GM13977 (cell line): Measurements from ENCODE around the gene ZNF76.

Experiments used
- DNase-seq: peaks from one replicate; pipeline ENCODE4 v3.0.0; 2012; ENCODE audit warnings: low spot score
- CTCF ChIP-seq: IDR thresholded peaks from 2 replicates; pipeline ENCODE4 v1.5.1; 2012; ENCODE audit warnings: mild to moderate bottlenecking, control low read depth; ENCODE audit not compliant: insufficient read depth; ENCODE audit errors: extremely low read depth, missing control alignments
- in situ Hi-C: fragments of 300-500 bp; cut with MboI; formaldehyde crosslinking; loops from one replicate; pipeline ENCODE4 v1.12.0; 2022; ENCODE audit warnings: low sequenced_read_pairs, low pct_unique_long_range_greater_than_20kb, mixed read lengths, inconsistent platforms; ENCODE audit not compliant: unreplicated experiment

Gene ZNF76

GRCh38 chr6:35310265-35310831 is 50.8 kb downstream of the ZNF76 start:
- no peak for DNase-seq
- TF ChIP-seq CTCF, result no peak
- in situ Hi-C loops, result no loop called here

GRCh38 chr6:35311390-35312075 is 52.0 kb downstream of the ZNF76 start:
- in situ Hi-C loops, result no loop called here
- no peak for DNase-seq
- TF ChIP-seq CTCF, result no peak

- no peak for TF ChIP-seq CTCF
- DNase-seq, result no peak
- in situ Hi-C loops, result no loop called here
These were observed 52.7 kb downstream of the ZNF76 start for GRCh38 chr6:35312076-35312800.

GRCh38 chr6:35312807-35313206 is 53.3 kb downstream of the ZNF76 start:
- DNase-seq, result no peak
- in situ Hi-C loops, result no loop called here
- TF ChIP-seq CTCF, result no peak

GRCh38 chr6:35317483-35318195 is 58.1 kb downstream of the ZNF76 start:
- in situ Hi-C loops, result no loop called here
- no peak for TF ChIP-seq CTCF
- DNase-seq, result no peak

- TF ChIP-seq CTCF, result no peak
- in situ Hi-C loops, result no loop called here
- no peak for DNase-seq
These were observed 58.9 kb downstream of the ZNF76 start for GRCh38 chr6:35318196-35319171.
